K562 (cell line): ENCODE measurements around the gene CYTH1. TPM values are rescaled to one million over a fixed set of nuclear protein-coding genes. Genes with fewer than 3 reads are reported as not detected.

Experiments used
- ARID3B ChIP-seq: fragments of 250-450 bp; sonication (Bioruptor Pico); IDR thresholded peaks from 2 replicates; pipeline ENCODE4 v1.4.0; 2020; ENCODE audit warnings: borderline replicate concordance
- CBFA2T2 ChIP-seq: fragments of 450-650 bp; conservative IDR thresholded peaks from 2 replicates; pipeline ENCODE4 v1.6.1; 2017; ENCODE audit warnings: mild to moderate bottlenecking
- ELF4 ChIP-seq: fragments of 450-650 bp; formaldehyde crosslinking; IDR thresholded peaks from 2 replicates; pipeline ENCODE4 v1.4.0; 2022; ENCODE audit warnings: missing genetic modification characterization
- MCM2 ChIP-seq: fragments of 450-650 bp; IDR thresholded peaks from 2 replicates; pipeline ENCODE4 v1.6.1; 2017; ENCODE audit warnings: low read depth, mild to moderate bottlenecking
- MEIS2 ChIP-seq: fragments of 450-650 bp; IDR thresholded peaks from 2 replicates; pipeline ENCODE4 v1.6.1; 2014; ENCODE audit warnings: mild to moderate bottlenecking; ENCODE audit not compliant: partially characterized antibody
- MTA3 ChIP-seq: fragments of 450-650 bp; formaldehyde crosslinking; IDR thresholded peaks from 2 replicates; pipeline ENCODE4 v1.6.1; 2017; ENCODE audit warnings: mild to moderate bottlenecking, borderline replicate concordance
- NUFIP1 ChIP-seq: fragments of 450-650 bp; IDR thresholded peaks from 2 replicates; pipeline ENCODE4 v1.6.1; 2018; ENCODE audit not compliant: partially characterized antibody
- POLR2H ChIP-seq: IDR thresholded peaks from 2 replicates; pipeline ENCODE4 v1.6.1; 2016; ENCODE audit warnings: missing genetic modification characterization, low read depth, mild to moderate bottlenecking, control low read depth, missing compliant biosample characterization, moderate library complexity
- RCOR1 ChIP-seq, 2 experiments: IDR thresholded peaks; 2 replicates each; pipeline ENCODE4 v1.6.1; 2012; ENCODE audit warnings: low read depth in 2 of 2, low read length in 2 of 2, borderline replicate concordance in 1 of 2, improper control_type of control experiment in 1 of 2
- RHOXF2B ChIP-seq: fragments of 250-450 bp; sonication (Bioruptor Pico); conservative IDR thresholded peaks from 2 replicates; pipeline ENCODE4 v1.5.1; 2021
- VEZF1 ChIP-seq: fragments of 200-800 bp; sonication (Bioruptor generic); IDR thresholded peaks from 2 replicates; pipeline ENCODE4 v1.6.1; 2017; ENCODE audit warnings: missing genetic modification characterization, missing compliant biosample characterization
- ZKSCAN8 ChIP-seq: fragments of 200-800 bp; sonication (Bioruptor generic); IDR thresholded peaks from 2 replicates; pipeline ENCODE4 v1.6.1; 2016; ENCODE audit warnings: missing genetic modification characterization, missing compliant biosample characterization
- ZNF507 ChIP-seq: conservative IDR thresholded peaks from 2 replicates; pipeline ENCODE4 v1.6.1; 2017; ENCODE audit warnings: missing genetic modification characterization, missing compliant biosample characterization
- polyA plus RNA-seq, 8 experiments: library from polyadenylated mRNA; depleted of rRNA in 4 of 8; stranded (reverse) in 5 of 8; unstranded in 3 of 8; fragments of >200 nt; fragmentation: Nextera tagmentation in 2 of 8; fragmentation: Illumina TruSeq in 1 of 8; extraction: Ambion mirVana in 2 of 8; extraction: Trizol in 1 of 8; gene quantifications; 2 replicates each; pipeline versions ENCODE4 v1.2.1 to v1.2.3, GENCODE V29; 2011 to 2014; ENCODE audit warnings: inconsistent platforms in 1 of 8, missing spikeins in 1 of 8
- total RNA-seq, 7 experiments: library from RNA; depleted of rRNA in 6 of 7; stranded (reverse); fragments of >200 nt in 6 of 7; fragmentation: Illumina TruSeq in 2 of 7; extraction: Trizol in 2 of 7; gene quantifications; 2 replicates each; pipeline versions ENCODE4 v1.2.1 to v1.2.3, GENCODE V29; 2011 to 2021; ENCODE audit warnings: low replicate concordance in 1 of 7
- TF ChIP-seq, protein P1 (sequence below): fragments of 450-650 bp; IDR thresholded peaks from 2 replicates; pipeline ENCODE4 v1.6.1; 2016; ENCODE audit warnings: mild to moderate bottlenecking, moderate library complexity

CYTH1 gene
- total and polyA plus RNA-seq, 9 of the 15 experiments (the other 6 are each of a cell fraction or from before 2014, with no cell fraction given): 0.52 to 27.7 (median 16.8) TPM

DNA sequence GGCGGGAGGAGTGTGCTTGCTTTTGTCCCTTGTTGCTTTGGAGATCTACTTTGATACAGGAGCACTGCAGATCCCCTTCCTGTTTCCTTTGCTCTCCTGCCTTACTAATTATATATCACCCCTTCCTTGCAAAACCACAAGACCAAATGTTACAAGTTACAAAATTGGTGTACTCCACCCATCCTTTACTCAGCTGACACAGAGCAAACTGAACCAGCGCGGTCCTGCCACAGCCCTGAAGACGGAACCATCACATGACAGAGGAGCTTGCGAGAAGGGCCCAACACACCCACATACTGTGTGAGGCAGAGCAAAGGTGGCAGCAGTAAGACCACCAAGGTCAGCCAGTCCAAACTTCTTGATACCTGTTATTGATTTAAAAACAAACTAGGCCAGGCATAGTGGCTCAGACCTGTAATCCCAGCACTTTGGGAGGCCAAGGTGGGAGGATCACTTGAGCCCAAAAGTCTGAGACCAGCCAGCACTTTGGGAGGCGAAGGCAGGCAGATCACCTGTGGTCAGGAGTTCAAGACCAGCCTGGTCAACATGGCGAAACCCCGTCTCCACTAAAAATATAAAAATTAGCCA, 33.2 kb downstream of the CYTH1 start (continued):
- TF ChIP-seq, protein P1, sequence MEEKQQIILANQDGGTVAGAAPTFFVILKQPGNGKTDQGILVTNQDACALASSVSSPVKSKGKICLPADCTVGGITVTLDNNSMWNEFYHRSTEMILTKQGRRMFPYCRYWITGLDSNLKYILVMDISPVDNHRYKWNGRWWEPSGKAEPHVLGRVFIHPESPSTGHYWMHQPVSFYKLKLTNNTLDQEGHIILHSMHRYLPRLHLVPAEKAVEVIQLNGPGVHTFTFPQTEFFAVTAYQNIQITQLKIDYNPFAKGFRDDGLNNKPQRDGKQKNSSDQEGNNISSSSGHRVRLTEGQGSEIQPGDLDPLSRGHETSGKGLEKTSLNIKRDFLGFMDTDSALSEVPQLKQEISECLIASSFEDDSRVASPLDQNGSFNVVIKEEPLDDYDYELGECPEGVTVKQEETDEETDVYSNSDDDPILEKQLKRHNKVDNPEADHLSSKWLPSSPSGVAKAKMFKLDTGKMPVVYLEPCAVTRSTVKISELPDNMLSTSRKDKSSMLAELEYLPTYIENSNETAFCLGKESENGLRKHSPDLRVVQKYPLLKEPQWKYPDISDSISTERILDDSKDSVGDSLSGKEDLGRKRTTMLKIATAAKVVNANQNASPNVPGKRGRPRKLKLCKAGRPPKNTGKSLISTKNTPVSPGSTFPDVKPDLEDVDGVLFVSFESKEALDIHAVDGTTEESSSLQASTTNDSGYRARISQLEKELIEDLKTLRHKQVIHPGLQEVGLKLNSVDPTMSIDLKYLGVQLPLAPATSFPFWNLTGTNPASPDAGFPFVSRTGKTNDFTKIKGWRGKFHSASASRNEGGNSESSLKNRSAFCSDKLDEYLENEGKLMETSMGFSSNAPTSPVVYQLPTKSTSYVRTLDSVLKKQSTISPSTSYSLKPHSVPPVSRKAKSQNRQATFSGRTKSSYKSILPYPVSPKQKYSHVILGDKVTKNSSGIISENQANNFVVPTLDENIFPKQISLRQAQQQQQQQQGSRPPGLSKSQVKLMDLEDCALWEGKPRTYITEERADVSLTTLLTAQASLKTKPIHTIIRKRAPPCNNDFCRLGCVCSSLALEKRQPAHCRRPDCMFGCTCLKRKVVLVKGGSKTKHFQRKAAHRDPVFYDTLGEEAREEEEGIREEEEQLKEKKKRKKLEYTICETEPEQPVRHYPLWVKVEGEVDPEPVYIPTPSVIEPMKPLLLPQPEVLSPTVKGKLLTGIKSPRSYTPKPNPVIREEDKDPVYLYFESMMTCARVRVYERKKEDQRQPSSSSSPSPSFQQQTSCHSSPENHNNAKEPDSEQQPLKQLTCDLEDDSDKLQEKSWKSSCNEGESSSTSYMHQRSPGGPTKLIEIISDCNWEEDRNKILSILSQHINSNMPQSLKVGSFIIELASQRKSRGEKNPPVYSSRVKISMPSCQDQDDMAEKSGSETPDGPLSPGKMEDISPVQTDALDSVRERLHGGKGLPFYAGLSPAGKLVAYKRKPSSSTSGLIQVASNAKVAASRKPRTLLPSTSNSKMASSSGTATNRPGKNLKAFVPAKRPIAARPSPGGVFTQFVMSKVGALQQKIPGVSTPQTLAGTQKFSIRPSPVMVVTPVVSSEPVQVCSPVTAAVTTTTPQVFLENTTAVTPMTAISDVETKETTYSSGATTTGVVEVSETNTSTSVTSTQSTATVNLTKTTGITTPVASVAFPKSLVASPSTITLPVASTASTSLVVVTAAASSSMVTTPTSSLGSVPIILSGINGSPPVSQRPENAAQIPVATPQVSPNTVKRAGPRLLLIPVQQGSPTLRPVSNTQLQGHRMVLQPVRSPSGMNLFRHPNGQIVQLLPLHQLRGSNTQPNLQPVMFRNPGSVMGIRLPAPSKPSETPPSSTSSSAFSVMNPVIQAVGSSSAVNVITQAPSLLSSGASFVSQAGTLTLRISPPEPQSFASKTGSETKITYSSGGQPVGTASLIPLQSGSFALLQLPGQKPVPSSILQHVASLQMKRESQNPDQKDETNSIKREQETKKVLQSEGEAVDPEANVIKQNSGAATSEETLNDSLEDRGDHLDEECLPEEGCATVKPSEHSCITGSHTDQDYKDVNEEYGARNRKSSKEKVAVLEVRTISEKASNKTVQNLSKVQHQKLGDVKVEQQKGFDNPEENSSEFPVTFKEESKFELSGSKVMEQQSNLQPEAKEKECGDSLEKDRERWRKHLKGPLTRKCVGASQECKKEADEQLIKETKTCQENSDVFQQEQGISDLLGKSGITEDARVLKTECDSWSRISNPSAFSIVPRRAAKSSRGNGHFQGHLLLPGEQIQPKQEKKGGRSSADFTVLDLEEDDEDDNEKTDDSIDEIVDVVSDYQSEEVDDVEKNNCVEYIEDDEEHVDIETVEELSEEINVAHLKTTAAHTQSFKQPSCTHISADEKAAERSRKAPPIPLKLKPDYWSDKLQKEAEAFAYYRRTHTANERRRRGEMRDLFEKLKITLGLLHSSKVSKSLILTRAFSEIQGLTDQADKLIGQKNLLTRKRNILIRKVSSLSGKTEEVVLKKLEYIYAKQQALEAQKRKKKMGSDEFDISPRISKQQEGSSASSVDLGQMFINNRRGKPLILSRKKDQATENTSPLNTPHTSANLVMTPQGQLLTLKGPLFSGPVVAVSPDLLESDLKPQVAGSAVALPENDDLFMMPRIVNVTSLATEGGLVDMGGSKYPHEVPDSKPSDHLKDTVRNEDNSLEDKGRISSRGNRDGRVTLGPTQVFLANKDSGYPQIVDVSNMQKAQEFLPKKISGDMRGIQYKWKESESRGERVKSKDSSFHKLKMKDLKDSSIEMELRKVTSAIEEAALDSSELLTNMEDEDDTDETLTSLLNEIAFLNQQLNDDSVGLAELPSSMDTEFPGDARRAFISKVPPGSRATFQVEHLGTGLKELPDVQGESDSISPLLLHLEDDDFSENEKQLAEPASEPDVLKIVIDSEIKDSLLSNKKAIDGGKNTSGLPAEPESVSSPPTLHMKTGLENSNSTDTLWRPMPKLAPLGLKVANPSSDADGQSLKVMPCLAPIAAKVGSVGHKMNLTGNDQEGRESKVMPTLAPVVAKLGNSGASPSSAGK: no peak; the same call in 1 of the 2 replicates
- no peak for TF ChIP-seq ARID3B (CRISPR knock-in tag)
- no peak for TF ChIP-seq VEZF1 (CRISPR knock-in tag)
- no peak for TF ChIP-seq RHOXF2B (CRISPR knock-in tag)
- peak; percentile 52; the same call in 1 of the 2 replicates for TF ChIP-seq MTA3
- TF ChIP-seq MCM2: no peak
- no peak for TF ChIP-seq ZNF507 (tag)
- TF ChIP-seq CBFA2T2: no peak
- TF ChIP-seq MEIS2: peak; percentile 25
- TF ChIP-seq RCOR1 (IDR thresholded peaks at IDR 0.05; ENCODE audit: borderline replicate concordance in 1 of 2, low read depth in 2 of 2, low read length in 2 of 2): peak in 1 of 2 experiments; percentile 68; a peak in 2 of 4 replicates
- TF ChIP-seq NUFIP1: no peak
- TF ChIP-seq POLR2H (tag): no peak
- no peak for TF ChIP-seq ZKSCAN8 (CRISPR knock-in tag)
- TF ChIP-seq ELF4 (CRISPR knock-in tag): no peak
